ENCODE measurements around the gene METTL2A. TPM values are rescaled to one million over a fixed set of nuclear protein-coding genes. Genes with fewer than 3 reads are reported as not detected.
"Not testable (repeated sequence)": the region's sequence is repeated elsewhere in the genome, so short reads cannot be mapped to it uniquely, and the experiment has no call there.

METTL2A gene
- total RNA-seq (10 to 100 TPM; 16.4 to 16.6 TPM), polyA plus RNA-seq (10 to 100 TPM in 1 of 2 donors, 1 to 10 TPM in 1; 8.9 to 19.1 TPM)

DNA sequence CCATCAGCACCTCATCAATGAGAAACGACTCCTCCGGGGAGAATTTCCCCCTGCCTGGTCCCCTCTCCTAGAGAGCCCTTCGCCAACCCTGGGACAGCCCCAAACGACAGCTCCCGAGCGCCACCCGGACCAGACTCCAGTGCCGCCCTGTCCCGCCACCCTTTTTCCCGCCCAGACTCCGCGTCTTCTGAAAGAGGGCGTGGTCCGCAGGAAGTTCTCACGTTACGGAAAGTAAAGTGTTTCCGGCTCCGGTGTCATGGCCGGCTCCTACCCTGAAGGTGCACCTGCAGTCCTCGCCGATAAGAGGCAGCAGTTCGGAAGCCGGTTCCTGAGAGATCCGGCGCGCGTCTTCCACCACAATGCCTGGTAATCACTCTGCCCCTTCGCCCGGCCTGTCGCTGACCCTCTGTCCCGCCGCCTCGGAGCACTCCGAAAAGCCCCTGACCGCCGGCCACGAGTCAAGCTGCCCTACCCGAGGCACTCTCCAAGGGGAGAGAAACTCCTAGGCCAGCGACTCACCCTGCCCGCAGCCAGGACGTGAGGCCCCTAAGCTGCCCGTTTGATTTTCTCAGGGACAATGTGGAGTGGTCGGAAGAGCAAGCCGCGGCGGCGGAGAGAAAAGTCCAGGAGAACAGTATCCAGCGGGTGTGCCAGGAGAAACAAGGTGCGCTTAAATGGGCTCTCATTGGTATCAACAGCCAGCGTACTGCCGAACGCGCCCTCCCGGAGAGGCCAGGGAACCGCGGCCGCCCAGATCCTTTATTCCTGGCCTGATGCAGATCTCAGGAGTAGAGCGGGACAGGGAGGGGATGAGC is at the start of gene METTL2A:
Gene METTL2A, plus strand, starts transcription at position 251 of the 815 bp plus-strand sequence. Its CDS starts 6 bp downstream, at position 257.
- H3K36me3 ChIP-seq (ENCODE audit: insufficient read depth, low read length); H3K27me3 ChIP-seq (ENCODE audit: insufficient read depth, low read length); H3K9me3 ChIP-seq (ENCODE audit: control insufficient read depth in 1 of 2, low read length in 2 of 2); H3K27me3 Mint-ChIP-seq; H3K9me3 Mint-ChIP-seq; CTCF ChIA-PET (ENCODE audit: partially characterized antibody): not testable (repeated sequence)
- peak; percentile 83 to 92 (median 85) for DNase-seq
- Histone ChIP-seq H3K4me1 (ENCODE audit: insufficient read depth, low read length) (peaks cover 12% of the 10 kb centered on the region), H3K27ac (ENCODE audit: low read depth, low read length) (peak within 1 kb of the TSS; percentile 70), H3K4me3 (ENCODE audit: low read length in 2 of 2) (peak within 1 kb of the TSS; percentile 47 to 73)
- Mint-ChIP-seq H3K4me1 (peaks cover 13 to 32% (median 25%) of the 10 kb centered on the region in 4 donors), H3K36me3 (peaks cover 3 to 21% of the 10 kb centered on the region in 2 donors), H3K27ac (peak within 1 kb of the TSS; percentile 90 to 98 (median 95)), H3K4me3 (peak within 1 kb of the TSS; percentile 93 to 100 (median 98))
- POLR2A ChIA-PET (ENCODE audit: partially characterized antibody) = interaction anchor here (0.6 kb wide), 1 partner anchor 9 kb away, joined by 4 read pairs; no protein-coding TSS in a partner anchor
- intact Hi-C loops (cut with micrococcal nuclease) = loop anchor here (2.0 to 5.0 kb wide), 2 partner anchors 55 to 543 kb away; partner anchors contain the start of genes TANC2 and TLK2

DNA sequence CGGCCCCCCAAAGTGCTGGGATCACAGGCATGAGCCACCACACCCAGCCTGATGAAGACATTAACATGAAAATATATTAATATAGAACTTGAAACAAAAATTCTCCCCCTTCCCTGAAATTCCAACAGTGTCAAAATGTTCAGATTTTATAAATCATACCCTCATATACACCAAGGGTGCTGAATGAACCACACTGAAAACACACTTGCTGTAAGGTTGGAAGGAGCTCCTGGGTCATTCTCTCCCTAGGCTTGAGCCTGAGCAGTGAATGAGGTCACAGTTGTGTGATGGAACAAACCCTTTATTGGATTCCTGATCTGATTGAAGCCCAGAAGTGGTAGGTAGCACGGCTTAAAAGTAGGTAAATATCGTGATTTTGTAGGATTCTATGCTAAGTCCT is 43.4 kb upstream of the METTL2A start, which contains the start of gene EFCAB3:
Gene EFCAB3, plus strand, starts transcription at position 301 of the 400 bp plus-strand sequence. CDS start 2,427 bp downstream, outside the sequence.
- H3K36me3 ChIP-seq (ENCODE audit: insufficient read depth, low read length) = no peaks in the 10 kb centered on the region
- H3K36me3 Mint-ChIP-seq = no peaks in the 10 kb centered on the region
- peaks cover 0 to 5% (median 0%) of the 10 kb centered on the region in 8 donors for H3K9me3 Mint-ChIP-seq
- H3K4me1 Mint-ChIP-seq = no peaks in the 10 kb centered on the region
- H3K4me1 ChIP-seq (ENCODE audit: insufficient read depth, low read length) = no peaks in the 10 kb centered on the region
- H3K9me3 ChIP-seq (ENCODE audit: control insufficient read depth in 1 of 2, low read length in 2 of 2) = no peaks in the 10 kb centered on the region
- H3K27ac ChIP-seq (ENCODE audit: low read depth, low read length) = no peak within 1 kb of the TSS
- no peak for DNase-seq
- no peak within 1 kb of the TSS for H3K4me3 Mint-ChIP-seq
- peaks cover 6 to 8% of the 10 kb centered on the region in 2 donors for H3K27me3 Mint-ChIP-seq
- no peak within 1 kb of the TSS for H3K27ac Mint-ChIP-seq
- no peak within 1 kb of the TSS for H3K4me3 ChIP-seq (ENCODE audit: low read length in 2 of 2)
- ChIA-PET POLR2A (ENCODE audit: partially characterized antibody) (no interaction called here), CTCF (ENCODE audit: partially characterized antibody) (no interaction called here)
- intact Hi-C loops (cut with micrococcal nuclease) = no loop called here
- no peaks in the 10 kb centered on the region for H3K27me3 ChIP-seq (ENCODE audit: insufficient read depth, low read length)

DNA sequence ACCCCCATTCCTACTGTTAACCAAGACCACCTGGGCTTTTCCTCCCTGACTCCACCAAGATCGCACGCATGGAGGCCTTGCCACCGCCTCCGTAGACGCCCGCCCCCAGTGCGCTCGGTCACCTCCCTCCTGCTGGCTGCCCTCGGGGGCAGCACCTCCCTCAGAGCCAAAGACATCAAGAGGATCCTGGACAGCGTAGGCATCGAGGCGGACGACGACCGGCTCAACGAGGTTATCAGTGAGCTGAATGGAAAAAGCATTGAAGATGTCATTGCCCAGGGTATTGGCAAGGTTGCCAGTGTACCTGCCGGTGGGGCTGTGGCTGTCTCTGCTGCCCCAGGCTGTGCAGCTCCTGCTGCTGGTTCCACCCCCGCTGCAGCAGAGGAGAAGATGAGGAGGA is 42.1 kb upstream of the METTL2A start:
- Mint-ChIP-seq H3K4me3 (no peak overlapping the region), H3K27me3 (peaks cover 5 to 9% of the 10 kb centered on the region in 2 donors), H3K27ac (no peak overlapping the region), H3K9me3 (peaks cover 0 to 5% (median 0%) of the 10 kb centered on the region in 8 donors), H3K36me3 (no peaks in the 10 kb centered on the region), H3K4me1 (no peaks in the 10 kb centered on the region)
- Histone ChIP-seq H3K27me3 (ENCODE audit: insufficient read depth, low read length) (no peaks in the 10 kb centered on the region), H3K27ac (ENCODE audit: low read depth, low read length) (no peak overlapping the region), H3K4me3 (ENCODE audit: low read length in 2 of 2) (no peak overlapping the region), H3K9me3 (ENCODE audit: control insufficient read depth in 1 of 2, low read length in 2 of 2) (no peaks in the 10 kb centered on the region), H3K4me1 (ENCODE audit: insufficient read depth, low read length) (no peaks in the 10 kb centered on the region), H3K36me3 (ENCODE audit: insufficient read depth, low read length) (no peaks in the 10 kb centered on the region)
- ChIA-PET CTCF (ENCODE audit: partially characterized antibody) (no interaction called here), POLR2A (ENCODE audit: partially characterized antibody) (no interaction called here)
- DNase-seq = no peak
- intact Hi-C loops (cut with micrococcal nuclease) = no loop called here

- no peak overlapping the region for H3K4me3 Mint-ChIP-seq
- ChIA-PET POLR2A (ENCODE audit: partially characterized antibody) (no interaction called here), CTCF (ENCODE audit: partially characterized antibody) (no interaction called here)
- peaks cover 10 to 21% of the 10 kb centered on the region in 2 donors for H3K27me3 Mint-ChIP-seq
- no peaks in the 10 kb centered on the region for H3K36me3 Mint-ChIP-seq
- H3K9me3 ChIP-seq (ENCODE audit: control insufficient read depth in 1 of 2, low read length in 2 of 2) = no peaks in the 10 kb centered on the region
- H3K27me3 ChIP-seq (ENCODE audit: insufficient read depth, low read length) = no peaks in the 10 kb centered on the region
- no peak overlapping the region for H3K27ac ChIP-seq (ENCODE audit: low read depth, low read length)
- H3K36me3 ChIP-seq (ENCODE audit: insufficient read depth, low read length) = no peaks in the 10 kb centered on the region
- no peaks in the 10 kb centered on the region for H3K9me3 Mint-ChIP-seq
- no peak overlapping the region for H3K4me3 ChIP-seq (ENCODE audit: low read length in 2 of 2)
- no peak for DNase-seq
- no peak overlapping the region for H3K27ac Mint-ChIP-seq
- no peaks in the 10 kb centered on the region for H3K4me1 ChIP-seq (ENCODE audit: insufficient read depth, low read length)
- intact Hi-C loops (cut with micrococcal nuclease) = no loop called here
- no peaks in the 10 kb centered on the region for H3K4me1 Mint-ChIP-seq
Measured at GRCh38 chr17:62388856-62389255, 34.8 kb upstream of the METTL2A start.

DNA sequence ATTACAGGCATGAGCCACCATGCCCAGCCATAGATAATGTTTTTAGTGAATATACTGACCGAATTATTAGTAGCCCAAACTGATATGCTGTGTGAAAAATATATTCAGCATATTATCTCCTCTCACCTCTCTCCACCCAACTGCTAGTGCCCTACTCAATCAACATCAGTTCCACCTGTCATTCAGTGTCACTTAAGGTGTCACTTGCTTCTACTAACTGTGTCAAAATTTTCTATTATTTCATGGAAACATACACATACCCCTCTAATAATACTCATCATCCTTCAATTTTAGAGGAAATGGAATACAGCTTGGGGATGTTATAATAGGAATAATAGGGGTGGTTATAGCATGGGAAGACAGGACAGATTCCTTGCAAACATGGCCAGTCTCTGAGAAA is 30.8 kb upstream of the METTL2A start:
- H3K36me3 Mint-ChIP-seq = no peaks in the 10 kb centered on the region
- DNase-seq = no peak
- intact Hi-C loops (cut with micrococcal nuclease) = no loop called here
- H3K4me1 Mint-ChIP-seq = no peaks in the 10 kb centered on the region
- ChIA-PET CTCF (ENCODE audit: partially characterized antibody) (no interaction called here), POLR2A (ENCODE audit: partially characterized antibody) (no interaction called here)
- Histone ChIP-seq H3K36me3 (ENCODE audit: insufficient read depth, low read length) (no peaks in the 10 kb centered on the region), H3K27ac (ENCODE audit: low read depth, low read length) (no peak overlapping the region), H3K27me3 (ENCODE audit: insufficient read depth, low read length) (no peaks in the 10 kb centered on the region), H3K4me1 (ENCODE audit: insufficient read depth, low read length) (no peaks in the 10 kb centered on the region), H3K9me3 (ENCODE audit: control insufficient read depth in 1 of 2, low read length in 2 of 2) (no peaks in the 10 kb centered on the region), H3K4me3 (ENCODE audit: low read length in 2 of 2) (no peak overlapping the region)
- no peak overlapping the region for H3K27ac Mint-ChIP-seq
- no peaks in the 10 kb centered on the region for H3K9me3 Mint-ChIP-seq
- peaks cover 13 to 14% of the 10 kb centered on the region in 2 donors for H3K27me3 Mint-ChIP-seq
- H3K4me3 Mint-ChIP-seq = no peak overlapping the region

- Mint-ChIP-seq H3K4me3 (no peak overlapping the region), H3K27ac (no peak overlapping the region), H3K36me3 (no peaks in the 10 kb centered on the region), H3K27me3 (peaks cover 7 to 18% of the 10 kb centered on the region in 2 donors), H3K4me1 (no peaks in the 10 kb centered on the region), H3K9me3 (peaks cover 0 to 12% (median 2%) of the 10 kb centered on the region in 8 donors)
- H3K4me3 ChIP-seq (ENCODE audit: low read length in 2 of 2) = no peak overlapping the region
- CTCF ChIA-PET (ENCODE audit: partially characterized antibody) = no interaction called here
- H3K36me3 ChIP-seq (ENCODE audit: insufficient read depth, low read length) = no peaks in the 10 kb centered on the region
- H3K4me1 ChIP-seq (ENCODE audit: insufficient read depth, low read length) = no peaks in the 10 kb centered on the region
- H3K27ac ChIP-seq (ENCODE audit: low read depth, low read length) = no peak overlapping the region
- intact Hi-C loops (cut with micrococcal nuclease) = no loop called here
- H3K9me3 ChIP-seq (ENCODE audit: control insufficient read depth in 1 of 2, low read length in 2 of 2) = no peaks in the 10 kb centered on the region
- no peaks in the 10 kb centered on the region for H3K27me3 ChIP-seq (ENCODE audit: insufficient read depth, low read length)
- POLR2A ChIA-PET (ENCODE audit: partially characterized antibody) = no interaction called here
- DNase-seq = no peak
Measured at GRCh38 chr17:62398891-62399290, 24.8 kb upstream of the METTL2A start.

- H3K27ac ChIP-seq (ENCODE audit: low read depth, low read length) = no peak overlapping the region
- H3K4me1 ChIP-seq (ENCODE audit: insufficient read depth, low read length) = no peaks in the 10 kb centered on the region
- H3K9me3 ChIP-seq (ENCODE audit: control insufficient read depth in 1 of 2, low read length in 2 of 2) = no peaks in the 10 kb centered on the region
- no peaks in the 10 kb centered on the region for H3K36me3 ChIP-seq (ENCODE audit: insufficient read depth, low read length)
- intact Hi-C loops (cut with micrococcal nuclease) = no loop called here
- H3K27ac Mint-ChIP-seq = no peak overlapping the region
- no peaks in the 10 kb centered on the region for H3K36me3 Mint-ChIP-seq
- DNase-seq = no peak
- H3K27me3 ChIP-seq (ENCODE audit: insufficient read depth, low read length) = peaks cover 5% of the 10 kb centered on the region
- H3K4me1 Mint-ChIP-seq = no peaks in the 10 kb centered on the region
- H3K9me3 Mint-ChIP-seq = peaks cover 0 to 12% (median 2%) of the 10 kb centered on the region in 8 donors
- H3K4me3 ChIP-seq (ENCODE audit: low read length in 2 of 2) = no peak overlapping the region
- peaks cover 8 to 26% of the 10 kb centered on the region in 2 donors for H3K27me3 Mint-ChIP-seq
- CTCF ChIA-PET (ENCODE audit: partially characterized antibody) = no interaction called here
- no peak overlapping the region for H3K4me3 Mint-ChIP-seq
- POLR2A ChIA-PET (ENCODE audit: partially characterized antibody) = no interaction called here
Measured at GRCh38 chr17:62405451-62405850, 18.2 kb upstream of the METTL2A start.

Measured in CD4-positive, alpha-beta memory T cell (primary cell).